ENCODE results near the gene TMC8.

DNA sequence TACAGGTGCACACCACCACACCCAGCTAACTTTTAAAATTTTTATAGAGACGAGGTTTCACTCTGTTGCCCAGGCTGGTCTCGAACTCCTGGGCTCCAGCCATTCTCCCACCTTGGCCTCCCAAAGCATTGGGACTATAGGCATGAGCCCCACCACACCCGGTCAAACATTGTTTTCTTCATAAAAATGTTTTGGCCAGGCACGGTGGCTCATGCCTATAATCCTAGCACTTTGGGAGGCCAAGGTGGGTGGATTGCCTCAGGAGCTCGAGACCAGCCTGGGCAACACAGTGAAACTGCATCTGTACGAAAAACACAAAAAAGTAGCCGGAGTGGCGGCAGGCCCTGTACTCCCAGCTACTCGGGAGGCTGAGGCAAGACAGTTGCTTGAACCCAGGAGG is 14.2 kb upstream of the TMC8 start:
- TF ChIP-seq, protein P1, sequence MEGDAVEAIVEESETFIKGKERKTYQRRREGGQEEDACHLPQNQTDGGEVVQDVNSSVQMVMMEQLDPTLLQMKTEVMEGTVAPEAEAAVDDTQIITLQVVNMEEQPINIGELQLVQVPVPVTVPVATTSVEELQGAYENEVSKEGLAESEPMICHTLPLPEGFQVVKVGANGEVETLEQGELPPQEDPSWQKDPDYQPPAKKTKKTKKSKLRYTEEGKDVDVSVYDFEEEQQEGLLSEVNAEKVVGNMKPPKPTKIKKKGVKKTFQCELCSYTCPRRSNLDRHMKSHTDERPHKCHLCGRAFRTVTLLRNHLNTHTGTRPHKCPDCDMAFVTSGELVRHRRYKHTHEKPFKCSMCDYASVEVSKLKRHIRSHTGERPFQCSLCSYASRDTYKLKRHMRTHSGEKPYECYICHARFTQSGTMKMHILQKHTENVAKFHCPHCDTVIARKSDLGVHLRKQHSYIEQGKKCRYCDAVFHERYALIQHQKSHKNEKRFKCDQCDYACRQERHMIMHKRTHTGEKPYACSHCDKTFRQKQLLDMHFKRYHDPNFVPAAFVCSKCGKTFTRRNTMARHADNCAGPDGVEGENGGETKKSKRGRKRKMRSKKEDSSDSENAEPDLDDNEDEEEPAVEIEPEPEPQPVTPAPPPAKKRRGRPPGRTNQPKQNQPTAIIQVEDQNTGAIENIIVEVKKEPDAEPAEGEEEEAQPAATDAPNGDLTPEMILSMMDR (IDR thresholded peaks at IDR 0.05), result no peak
- TF ChIP-seq POLR2A (IDR thresholded peaks at IDR 0.05), result no peak

Measured in adrenal gland (tissue), 5 donors.